A673 (cell line): Measurements from ENCODE around the gene BAZ1A. TPM values are rescaled to one million over a fixed set of nuclear protein-coding genes. Genes with fewer than 3 reads are reported as not detected.
A peak's percentile ranks its signal among the peaks of the same experiment; 100 is the strongest.

Experiments
- BruUV-seq: library from RNA; stranded (reverse); fragments of 400-500 nt; replicated peaks from 2 replicates; lab custom pipeline; 2021; lab: Mats Ljungman, UMichigan
- CTCF ChIA-PET: fragments of 300-600 bp; sonication (Branson Sonifier 250); formaldehyde crosslinking; loops from one replicate; lab custom pipeline; 2022; ENCODE audit warnings: antibody characterized with exemption; lab: Charles Lee
- POLR2A ChIA-PET: fragments of 300-600 bp; sonication (Branson Sonifier 250); formaldehyde crosslinking; loops from one replicate; lab custom pipeline; 2022; ENCODE audit warnings: antibody characterized with exemption; ENCODE audit not compliant: low non-redundant PET; lab: Charles Lee
- DNase-seq: peaks from one replicate; pipeline ENCODE4 v3.0.0-alpha.2; 2015; ENCODE audit warnings: low spot score
- H3K27ac ChIP-seq: fragments of 200-600 bp; sonication (generic); 2 replicates; pipeline ENCODE4 v1.5.1; 2016; ENCODE audit warnings: mixed run types, low read depth, mild to moderate bottlenecking, mixed read lengths, antibody characterized with exemption, low read length; ENCODE audit not compliant: poor library complexity, severe bottlenecking
- H3K27me3 ChIP-seq: fragments of 200-600 bp; sonication (generic); replicated peaks from 2 replicates; pipeline ENCODE4 v1.6.1; 2017; ENCODE audit warnings: mixed run types, low read depth, mild to moderate bottlenecking, mixed read lengths, antibody characterized with exemption, low read length; ENCODE audit not compliant: insufficient read depth, poor library complexity
- H3K36me3 ChIP-seq: fragments of 200-600 bp; sonication (generic); 2 replicates; pipeline ENCODE4 v1.6.1; 2016; ENCODE audit warnings: mixed run types, mild to moderate bottlenecking, mixed read lengths, antibody characterized with exemption, low read length; ENCODE audit not compliant: insufficient read depth, poor library complexity, severe bottlenecking
- H3K4me1 ChIP-seq: fragments of 200-600 bp; sonication (generic); 2 replicates; pipeline ENCODE4 v1.6.1; 2017; ENCODE audit warnings: mixed run types, mild to moderate bottlenecking, mixed read lengths, antibody characterized with exemption, low read length; ENCODE audit not compliant: insufficient read depth, poor library complexity, severe bottlenecking
- H3K4me3 ChIP-seq: fragments of 200-600 bp; sonication (generic); 2 replicates; pipeline ENCODE4 v1.5.1; 2016; ENCODE audit warnings: low read depth, mixed run types, mild to moderate bottlenecking, mixed read lengths, low read length; ENCODE audit not compliant: poor library complexity, severe bottlenecking
- H3K9me3 ChIP-seq: fragments of 200-600 bp; sonication (generic); 2 replicates; pipeline ENCODE4 v1.6.1; 2016; ENCODE audit warnings: mixed run types, low read depth, mild to moderate bottlenecking, mixed read lengths, antibody characterized with exemption, low read length; ENCODE audit not compliant: poor library complexity, severe bottlenecking
- EZH2 ChIP-seq: fragments of 200-600 bp; sonication (generic); IDR thresholded peaks from 2 replicates; pipeline ENCODE4 v1.6.1; 2017; ENCODE audit warnings: borderline replicate concordance, low read depth, mild to moderate bottlenecking, mixed read lengths, antibody characterized with exemption, low read length; ENCODE audit not compliant: poor library complexity, severe bottlenecking
- intact Hi-C: fragments of 100-400 bp; cut with micrococcal nuclease; formaldehyde crosslinking; loops from one replicate; pipeline ENCODE4 v1.10.0; 2022; ENCODE audit not compliant: unreplicated experiment
- total RNA-seq: library from RNA; stranded (reverse); gene quantifications from 2 replicates; pipeline ENCODE4 v1.2.3, GENCODE V29; 2021
- TF ChIP-seq, protein P1 (sequence below): fragments of 300-800, 200-600 bp; sonication (generic); conservative IDR thresholded peaks from 2 replicates; pipeline ENCODE4 v1.5.1; 2017; ENCODE audit warnings: low read depth, mild to moderate bottlenecking, antibody characterized with exemption, low read length, moderate library complexity, mixed read lengths

Gene BAZ1A
- total RNA-seq, 1 experiment from 2014 or later, result 70.3 TPM

DNA sequence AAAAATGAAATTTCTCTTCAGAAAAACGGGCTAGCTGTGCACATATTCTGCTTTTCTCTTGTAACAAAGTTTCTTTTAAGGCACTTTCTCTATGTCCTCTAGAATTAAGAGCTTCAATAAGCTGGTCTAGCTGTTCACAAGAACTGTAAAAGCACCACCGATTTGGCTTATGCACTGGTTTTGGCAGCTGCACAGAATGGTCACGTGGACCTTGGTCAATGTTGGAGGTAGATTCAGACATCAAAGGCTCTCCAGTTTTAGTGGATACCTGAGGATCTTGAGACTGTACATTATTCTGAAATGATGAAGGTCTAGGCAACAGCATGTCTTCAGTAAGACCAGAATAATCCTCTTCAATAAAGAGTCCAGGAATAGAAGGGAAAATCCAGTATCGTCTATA lies 99.2 kb downstream of the BAZ1A start:
- peaks cover 76% of the 10 kb centered on the region for H3K36me3 ChIP-seq
- no peaks in the 10 kb centered on the region for H3K4me1 ChIP-seq
- H3K27me3 ChIP-seq, result no peaks in the 10 kb centered on the region
- DNase-seq, result no peak
- no peaks in the 10 kb centered on the region for H3K9me3 ChIP-seq
- H3K4me3 ChIP-seq, result no peak overlapping the region
- CTCF ChIA-PET, result no interaction called here
- POLR2A ChIA-PET, result no interaction called here
- BruUV-seq, result TSS peak; percentile 74
- TF ChIP-seq, protein P1, sequence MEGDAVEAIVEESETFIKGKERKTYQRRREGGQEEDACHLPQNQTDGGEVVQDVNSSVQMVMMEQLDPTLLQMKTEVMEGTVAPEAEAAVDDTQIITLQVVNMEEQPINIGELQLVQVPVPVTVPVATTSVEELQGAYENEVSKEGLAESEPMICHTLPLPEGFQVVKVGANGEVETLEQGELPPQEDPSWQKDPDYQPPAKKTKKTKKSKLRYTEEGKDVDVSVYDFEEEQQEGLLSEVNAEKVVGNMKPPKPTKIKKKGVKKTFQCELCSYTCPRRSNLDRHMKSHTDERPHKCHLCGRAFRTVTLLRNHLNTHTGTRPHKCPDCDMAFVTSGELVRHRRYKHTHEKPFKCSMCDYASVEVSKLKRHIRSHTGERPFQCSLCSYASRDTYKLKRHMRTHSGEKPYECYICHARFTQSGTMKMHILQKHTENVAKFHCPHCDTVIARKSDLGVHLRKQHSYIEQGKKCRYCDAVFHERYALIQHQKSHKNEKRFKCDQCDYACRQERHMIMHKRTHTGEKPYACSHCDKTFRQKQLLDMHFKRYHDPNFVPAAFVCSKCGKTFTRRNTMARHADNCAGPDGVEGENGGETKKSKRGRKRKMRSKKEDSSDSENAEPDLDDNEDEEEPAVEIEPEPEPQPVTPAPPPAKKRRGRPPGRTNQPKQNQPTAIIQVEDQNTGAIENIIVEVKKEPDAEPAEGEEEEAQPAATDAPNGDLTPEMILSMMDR, result no peak
- TF ChIP-seq EZH2, result no peak
- intact Hi-C loops, result no loop called here
- no peak overlapping the region for H3K27ac ChIP-seq

DNA sequence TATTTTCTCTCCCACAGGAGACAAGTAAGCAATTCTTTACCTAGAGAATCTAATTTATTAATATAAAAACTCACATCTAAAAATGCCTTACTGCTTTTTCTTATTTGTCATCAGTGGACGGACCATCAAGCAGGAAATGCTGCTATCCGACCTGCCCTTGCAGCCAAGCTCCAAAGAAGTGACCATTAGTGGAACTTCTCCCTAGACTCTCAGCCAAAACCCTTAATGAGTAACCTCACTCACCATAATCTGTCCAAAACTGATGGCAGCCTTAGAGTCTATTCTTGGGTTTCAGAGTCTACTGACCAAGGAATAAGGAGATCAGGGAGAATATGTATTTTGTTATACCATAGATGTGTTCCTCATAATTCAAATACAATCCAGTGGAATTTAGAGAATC lies 99.8 kb downstream of the BAZ1A start:
- Histone ChIP-seq H3K27me3 (no peaks in the 10 kb centered on the region), H3K36me3 (peaks cover 76% of the 10 kb centered on the region), H3K4me1 (no peaks in the 10 kb centered on the region), H3K4me3 (no peak overlapping the region), H3K27ac (no peak overlapping the region), H3K9me3 (no peaks in the 10 kb centered on the region)
- intact Hi-C loops, result no loop called here
- POLR2A ChIA-PET, result interaction anchor here (0.5 kb wide), 1 partner anchor 72 kb away, joined by 12 read pairs; no protein-coding TSS in a partner anchor
- TF ChIP-seq, protein P1, result no peak
- TF ChIP-seq EZH2, result no peak
- no TSS peak for BruUV-seq
- DNase-seq, result no peak
- CTCF ChIA-PET, result no interaction called here

DNA sequence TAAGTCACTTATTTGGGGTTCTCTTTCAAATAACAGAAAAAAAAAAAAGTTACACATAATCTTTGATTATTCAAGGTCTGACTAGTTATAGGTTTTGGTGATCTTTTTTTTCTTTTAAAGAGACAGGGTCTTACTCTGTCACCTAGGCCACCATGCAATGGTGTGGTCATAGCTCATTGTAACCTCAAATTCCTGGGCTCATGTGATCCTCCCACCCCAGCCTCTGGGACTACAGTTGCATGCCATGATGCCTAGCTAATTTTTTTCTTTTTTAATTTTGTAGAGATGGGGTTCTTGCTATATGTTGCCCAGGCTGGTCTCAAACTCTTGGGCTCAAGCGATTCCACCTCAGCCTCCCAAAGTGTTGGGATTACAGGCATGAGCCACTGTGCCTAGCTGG lies 104.3 kb downstream of the BAZ1A start:
- peaks cover 43% of the 10 kb centered on the region for H3K36me3 ChIP-seq
- H3K4me1 ChIP-seq, result no peaks in the 10 kb centered on the region
- TF ChIP-seq, protein P1, result no peak
- no peak for TF ChIP-seq EZH2
- no TSS peak for BruUV-seq
- no peak overlapping the region for H3K27ac ChIP-seq
- CTCF ChIA-PET, result no interaction called here
- H3K9me3 ChIP-seq, result no peaks in the 10 kb centered on the region
- H3K4me3 ChIP-seq, result no peak overlapping the region
- POLR2A ChIA-PET, result no interaction called here
- intact Hi-C loops, result no loop called here
- H3K27me3 ChIP-seq, result no peaks in the 10 kb centered on the region
- DNase-seq, result no peak
